Measurements from ENCODE around the gene MRPL23.

GRCh38 chr11:1936781-1937615 is 10.1 kb upstream of the MRPL23 start:
- no peak for TF ChIP-seq CTCF (IDR thresholded peaks at IDR 0.05)
- no peak for TF ChIP-seq POLR2A (IDR thresholded peaks at IDR 0.05)

All from testis (tissue), 2 donors.